Upper lobe of right lung (tissue), 1 donor: ENCODE results near the gene ADAMTS6. TPM values are rescaled to one million over a fixed set of nuclear protein-coding genes. Genes with fewer than 3 reads are reported as not detected.
A peak's percentile ranks its signal among the peaks of the same experiment; 100 is the strongest.

Experiments
- ATAC-seq: fragments of 200-7000 bp; cut with Tn5 transposase; one replicate; pipeline ENCODE4 v1.9.1; 2020; ENCODE audit warnings: mild to moderate bottlenecking, moderate library complexity
- DNase-seq: peaks from one replicate; pipeline ENCODE4 v3.0.0-alpha.2; 2020
- H3K27ac ChIP-seq: fragments of 200-600 bp; one replicate; pipeline ENCODE4 v1.8.0; 2022
- H3K27me3 ChIP-seq: fragments of 200-600 bp; one replicate; pipeline ENCODE4 v1.8.0; 2022; ENCODE audit warnings: mild to moderate bottlenecking
- H3K36me3 ChIP-seq: fragments of 200-600 bp; one replicate; pipeline ENCODE4 v1.8.0; 2022
- H3K4me1 ChIP-seq: fragments of 200-600 bp; one replicate; pipeline ENCODE4 v1.8.0; 2022
- H3K4me3 ChIP-seq: fragments of 200-600 bp; one replicate; pipeline ENCODE4 v1.8.0; 2022; ENCODE audit warnings: mild to moderate bottlenecking
- H3K9me3 ChIP-seq: fragments of 200-600 bp; one replicate; pipeline ENCODE4 v1.8.0; 2022
- intact Hi-C: fragments of 100-400 bp; cut with DNase I; formaldehyde crosslinking; loops from one replicate; pipeline ENCODE4 v1.11.0; 2022
- long read RNA-seq: library from polyadenylated mRNA; unstranded; transcript quantifications from one replicate; pipeline ENCODE4 v2.0.0, GENCODE V29; 2021
- total RNA-seq: library from RNA; stranded (reverse); fragmentation: NEBNext Ultra II Directional; extraction: Animal tissue kit (Norgen Biotek cat#: 25700); gene quantifications from one replicate; pipeline ENCODE4 v1.2.1, GENCODE V29; 2021
- TF ChIP-seq, protein P1 (sequence below): fragments of 200-600 bp; IDR thresholded peaks from one replicate; pipeline ENCODE4 v1.8.0; 2022; ENCODE audit warnings: antibody characterized with exemption
- donor health status: DM: no; HTN: yes; CAD: no; lungs with severe emphysema.

Gene ADAMTS6, protein sequence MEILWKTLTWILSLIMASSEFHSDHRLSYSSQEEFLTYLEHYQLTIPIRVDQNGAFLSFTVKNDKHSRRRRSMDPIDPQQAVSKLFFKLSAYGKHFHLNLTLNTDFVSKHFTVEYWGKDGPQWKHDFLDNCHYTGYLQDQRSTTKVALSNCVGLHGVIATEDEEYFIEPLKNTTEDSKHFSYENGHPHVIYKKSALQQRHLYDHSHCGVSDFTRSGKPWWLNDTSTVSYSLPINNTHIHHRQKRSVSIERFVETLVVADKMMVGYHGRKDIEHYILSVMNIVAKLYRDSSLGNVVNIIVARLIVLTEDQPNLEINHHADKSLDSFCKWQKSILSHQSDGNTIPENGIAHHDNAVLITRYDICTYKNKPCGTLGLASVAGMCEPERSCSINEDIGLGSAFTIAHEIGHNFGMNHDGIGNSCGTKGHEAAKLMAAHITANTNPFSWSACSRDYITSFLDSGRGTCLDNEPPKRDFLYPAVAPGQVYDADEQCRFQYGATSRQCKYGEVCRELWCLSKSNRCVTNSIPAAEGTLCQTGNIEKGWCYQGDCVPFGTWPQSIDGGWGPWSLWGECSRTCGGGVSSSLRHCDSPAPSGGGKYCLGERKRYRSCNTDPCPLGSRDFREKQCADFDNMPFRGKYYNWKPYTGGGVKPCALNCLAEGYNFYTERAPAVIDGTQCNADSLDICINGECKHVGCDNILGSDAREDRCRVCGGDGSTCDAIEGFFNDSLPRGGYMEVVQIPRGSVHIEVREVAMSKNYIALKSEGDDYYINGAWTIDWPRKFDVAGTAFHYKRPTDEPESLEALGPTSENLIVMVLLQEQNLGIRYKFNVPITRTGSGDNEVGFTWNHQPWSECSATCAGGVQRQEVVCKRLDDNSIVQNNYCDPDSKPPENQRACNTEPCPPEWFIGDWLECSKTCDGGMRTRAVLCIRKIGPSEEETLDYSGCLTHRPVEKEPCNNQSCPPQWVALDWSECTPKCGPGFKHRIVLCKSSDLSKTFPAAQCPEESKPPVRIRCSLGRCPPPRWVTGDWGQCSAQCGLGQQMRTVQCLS (N-terminal part only)
- 2.3 TPM for total RNA-seq
- long read RNA-seq, partial matches to known transcripts = 0 of 1 reads
- long read RNA-seq, other reads (novel, unspliced or antisense) = 1 of 1 reads

DNA sequence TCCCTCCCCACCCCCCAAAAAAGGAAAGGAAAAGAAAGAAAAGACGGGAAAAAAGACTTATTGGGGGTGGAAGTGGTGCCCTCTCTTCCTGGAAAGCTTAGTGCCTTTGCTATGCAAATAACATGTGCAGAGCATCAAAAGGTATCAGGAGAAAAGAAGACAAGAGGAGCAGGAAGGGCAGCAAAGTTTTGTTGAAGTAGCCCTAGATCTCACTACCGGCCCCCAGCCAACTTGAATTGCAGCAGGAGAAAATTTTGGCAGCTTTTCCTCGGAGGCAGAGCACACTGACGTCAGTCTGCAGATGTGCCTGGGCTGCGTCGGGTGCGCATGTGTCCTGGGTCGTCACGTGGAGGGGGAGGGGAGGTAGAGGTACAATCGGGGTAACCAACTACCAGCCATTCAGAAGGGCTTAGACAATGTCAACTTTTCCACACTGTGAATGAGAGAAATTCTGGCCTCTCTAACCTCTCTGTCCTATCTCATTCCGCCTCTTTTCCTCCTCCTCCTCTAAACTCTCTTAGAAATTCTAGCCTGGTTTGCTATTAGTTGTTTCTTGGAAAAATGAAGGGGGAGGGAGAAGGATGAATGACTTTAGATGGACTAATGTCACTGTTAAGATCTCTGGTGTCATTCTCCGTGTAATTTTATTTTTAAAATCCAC, at the start of gene ADAMTS6:
ADAMTS6 (minus strand) TSS at position 286 of the 661 bp plus-strand sequence. CDS start 8,247 bp downstream, outside the sequence.
- peak; percentile 95 for ATAC-seq

DNA sequence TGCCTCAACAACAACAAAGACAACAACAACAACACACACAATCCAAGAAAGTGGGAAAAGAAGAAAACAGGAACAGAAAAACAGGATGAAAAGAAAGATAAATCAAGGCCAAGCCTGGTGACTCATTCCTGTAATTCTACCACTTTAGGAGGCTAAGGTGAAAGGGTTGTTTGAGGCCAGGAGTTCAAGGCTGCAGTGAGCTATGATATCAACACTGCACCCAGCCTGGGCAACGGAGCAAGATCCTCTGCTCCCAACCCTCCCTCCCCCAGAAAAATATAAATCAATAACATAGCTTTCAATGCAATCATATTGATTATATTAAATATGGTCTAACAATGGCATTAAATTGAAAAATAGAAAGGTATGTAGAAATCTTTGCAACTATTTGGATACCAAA, 49.2 kb upstream of the ADAMTS6 start:
- no peak for ATAC-seq
- no peaks in the 10 kb centered on the region for H3K9me3 ChIP-seq
- DNase-seq = no peak
- TF ChIP-seq, protein P1, sequence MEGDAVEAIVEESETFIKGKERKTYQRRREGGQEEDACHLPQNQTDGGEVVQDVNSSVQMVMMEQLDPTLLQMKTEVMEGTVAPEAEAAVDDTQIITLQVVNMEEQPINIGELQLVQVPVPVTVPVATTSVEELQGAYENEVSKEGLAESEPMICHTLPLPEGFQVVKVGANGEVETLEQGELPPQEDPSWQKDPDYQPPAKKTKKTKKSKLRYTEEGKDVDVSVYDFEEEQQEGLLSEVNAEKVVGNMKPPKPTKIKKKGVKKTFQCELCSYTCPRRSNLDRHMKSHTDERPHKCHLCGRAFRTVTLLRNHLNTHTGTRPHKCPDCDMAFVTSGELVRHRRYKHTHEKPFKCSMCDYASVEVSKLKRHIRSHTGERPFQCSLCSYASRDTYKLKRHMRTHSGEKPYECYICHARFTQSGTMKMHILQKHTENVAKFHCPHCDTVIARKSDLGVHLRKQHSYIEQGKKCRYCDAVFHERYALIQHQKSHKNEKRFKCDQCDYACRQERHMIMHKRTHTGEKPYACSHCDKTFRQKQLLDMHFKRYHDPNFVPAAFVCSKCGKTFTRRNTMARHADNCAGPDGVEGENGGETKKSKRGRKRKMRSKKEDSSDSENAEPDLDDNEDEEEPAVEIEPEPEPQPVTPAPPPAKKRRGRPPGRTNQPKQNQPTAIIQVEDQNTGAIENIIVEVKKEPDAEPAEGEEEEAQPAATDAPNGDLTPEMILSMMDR = no peak
- intact Hi-C loops = no loop called here
- H3K27ac ChIP-seq = no peak overlapping the region
- no peaks in the 10 kb centered on the region for H3K27me3 ChIP-seq
- H3K36me3 ChIP-seq = no peaks in the 10 kb centered on the region
- H3K4me1 ChIP-seq = no peaks in the 10 kb centered on the region
- no peak overlapping the region for H3K4me3 ChIP-seq

More for the DNA sequence above, at the start of gene ADAMTS6:
- Histone ChIP-seq H3K4me3 (peak within 1 kb of the TSS; percentile 73), H3K36me3 (no peaks in the 10 kb centered on the region), H3K27me3 (no peaks in the 10 kb centered on the region), H3K4me1 (peaks cover 15% of the 10 kb centered on the region), H3K9me3 (no peaks in the 10 kb centered on the region), H3K27ac (peak within 1 kb of the TSS; percentile 58)
- TF ChIP-seq, protein P1 = no peak
- DNase-seq = peak; percentile 87
- intact Hi-C loops = loop anchor here (10.0 kb wide), 1 partner anchor 667 kb away; no protein-coding TSS in a partner anchor

DNA sequence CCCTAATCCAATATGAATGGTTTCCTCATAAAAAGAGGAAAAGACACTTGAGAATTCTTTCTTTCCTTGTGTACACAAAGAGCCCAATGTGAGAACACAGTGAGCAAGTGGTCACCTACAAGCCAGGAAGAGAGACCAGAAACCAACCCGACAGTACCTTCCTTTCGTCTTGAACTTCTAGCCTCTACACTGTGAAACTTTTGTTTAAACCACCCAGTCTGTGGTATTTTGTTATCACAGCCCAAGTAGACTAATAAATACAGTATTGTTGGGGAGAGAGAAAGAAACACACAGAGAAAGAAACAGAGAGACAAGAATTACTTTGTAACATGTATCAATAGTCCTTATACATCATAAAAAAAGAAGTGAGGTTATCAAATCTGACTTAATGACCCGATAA, 44.0 kb upstream of the ADAMTS6 start:
- H3K36me3 ChIP-seq = no peaks in the 10 kb centered on the region
- no peaks in the 10 kb centered on the region for H3K9me3 ChIP-seq
- DNase-seq (no peak), ATAC-seq (no peak)
- intact Hi-C loops = no loop called here
- no peak overlapping the region for H3K27ac ChIP-seq
- TF ChIP-seq, protein P1 = no peak
- H3K4me3 ChIP-seq = no peak overlapping the region
- no peaks in the 10 kb centered on the region for H3K4me1 ChIP-seq
- no peaks in the 10 kb centered on the region for H3K27me3 ChIP-seq

DNA sequence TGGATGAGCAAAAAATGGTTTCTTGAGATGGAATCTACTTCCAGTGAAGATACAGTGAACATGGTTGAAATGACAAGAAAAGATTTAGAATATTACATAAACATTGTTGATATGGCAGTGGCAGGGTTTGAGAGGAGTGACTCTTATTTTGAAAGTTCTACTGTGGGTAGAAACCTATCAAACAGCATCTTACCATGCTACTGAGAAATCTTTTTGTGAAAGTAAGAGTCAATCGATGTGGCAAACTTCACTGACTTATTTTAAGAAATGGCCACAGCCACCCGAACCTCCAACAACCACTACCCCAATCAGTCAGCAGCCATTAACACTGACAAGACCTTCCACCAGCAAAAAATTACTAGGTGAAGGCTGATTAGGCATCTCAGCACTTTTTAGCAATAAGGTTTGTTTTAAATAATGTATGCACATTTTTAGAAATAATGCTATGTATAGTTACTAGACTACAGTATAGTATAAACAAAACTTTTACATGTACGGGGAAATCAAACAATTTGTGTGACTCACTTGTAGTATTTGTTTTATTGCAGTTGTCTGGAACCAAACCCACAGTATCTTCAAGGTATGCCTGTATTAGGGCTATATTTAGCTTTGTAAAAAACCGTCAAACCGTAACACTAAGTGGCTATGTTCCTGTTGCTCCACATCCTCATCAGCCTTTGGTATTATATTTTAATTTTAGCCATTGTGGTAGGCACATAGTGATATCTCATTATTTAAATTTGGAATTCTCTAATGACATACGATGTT, 30.6 kb upstream of the ADAMTS6 start:
- DNase-seq = no peak
- Histone ChIP-seq H3K27me3 (no peaks in the 10 kb centered on the region), H3K9me3 (no peaks in the 10 kb centered on the region), H3K27ac (no peak overlapping the region), H3K4me1 (no peaks in the 10 kb centered on the region), H3K36me3 (no peaks in the 10 kb centered on the region), H3K4me3 (no peak overlapping the region)
- intact Hi-C loops = no loop called here
- no peak for ATAC-seq
- TF ChIP-seq, protein P1 = no peak
